A549 (cell line): Measurements from ENCODE around the gene AMDHD2.

ENCODE experiments used
- CTCF ChIP-seq: fragments of >200 bp; sonication (Bioruptor Twin); formaldehyde crosslinking; IDR thresholded peaks from 3 replicates; pipeline ENCODE4 v1.5.1; 2016
- POLR2A ChIP-seq: IDR thresholded peaks from 2 replicates; pipeline ENCODE4 v1.6.1; 2012; ENCODE audit warnings: mild to moderate bottlenecking, low read length
- USF2 ChIP-seq: fragments of 450-650 bp; IDR thresholded peaks from 2 replicates; pipeline ENCODE4 v1.6.1; 2014; ENCODE audit warnings: antibody characterized with exemption

GRCh38 chr16:2481676-2482075 lies 38.5 kb upstream of the AMDHD2 start:
- TF ChIP-seq CTCF: no peak
- TF ChIP-seq USF2: no peak
- no peak for TF ChIP-seq POLR2A
